Astrocyte (in vitro differentiated cells and primary cell): Measurements from ENCODE around the gene C14orf119. TPM values are rescaled to one million over a fixed set of nuclear protein-coding genes. Genes with fewer than 3 reads are reported as not detected.

Experiments used
- DNase-seq: peaks from one replicate; pipeline ENCODE4 v3.0.0-alpha.2; 2010; ENCODE audit warnings: low read depth
- FAIRE-seq: peaks from 2 replicates; lab custom pipeline; 2011; peaks lifted over from hg19 to GRCh38; lab: Jason Lieb, UNC
- H2AFZ ChIP-seq: 2 replicates; pipeline ENCODE4 v1.6.0; 2012; ENCODE audit warnings: low read depth, low read length, inconsistent platforms
- H3K27ac ChIP-seq: 2 replicates; pipeline ENCODE4 v1.5.1; 2011; ENCODE audit warnings: low read depth, low read length, inconsistent platforms
- H3K27me3 ChIP-seq: 2 replicates; pipeline ENCODE4 v1.6.0; 2011; ENCODE audit warnings: low read length, inconsistent platforms; ENCODE audit not compliant: insufficient read depth
- H3K36me3 ChIP-seq: 2 replicates; pipeline ENCODE4 v1.5.1; 2011; ENCODE audit warnings: low read length, inconsistent platforms; ENCODE audit not compliant: insufficient read depth
- H3K4me1 ChIP-seq: 2 replicates; pipeline ENCODE4 v1.5.1; 2011; ENCODE audit warnings: low read length, inconsistent platforms; ENCODE audit not compliant: insufficient read depth
- H3K4me2 ChIP-seq: 2 replicates; pipeline ENCODE4 v1.6.0; 2012; ENCODE audit warnings: low read length, inconsistent platforms
- H3K4me3 ChIP-seq: 2 replicates; pipeline ENCODE4 v1.5.1; 2011; ENCODE audit warnings: low read depth, mild to moderate bottlenecking, low read length, inconsistent platforms; ENCODE audit not compliant: insufficient read depth
- H3K79me2 ChIP-seq: 2 replicates; pipeline ENCODE4 v1.6.0; 2012; ENCODE audit warnings: mild to moderate bottlenecking, low read length, inconsistent platforms; ENCODE audit not compliant: insufficient read depth
- H3K9ac ChIP-seq: 2 replicates; pipeline ENCODE4 v1.6.0; 2012; ENCODE audit warnings: mild to moderate bottlenecking, low read length, inconsistent platforms
- H3K9me3 ChIP-seq: 2 replicates; pipeline ENCODE4 v1.5.1; 2012; ENCODE audit warnings: low read depth, mild to moderate bottlenecking, low read length, inconsistent platforms; ENCODE audit not compliant: insufficient read depth
- H4K20me1 ChIP-seq: 2 replicates; pipeline ENCODE4 v1.6.0; 2012; ENCODE audit warnings: low read length, inconsistent platforms; ENCODE audit not compliant: insufficient read depth
- H3K27ac Mint-ChIP-seq: one replicate; pipeline ENCODE4 v1.8.0; 2021; ENCODE audit warnings: mild to moderate bottlenecking, mixed read lengths; ENCODE audit not compliant: unreplicated experiment
- H3K27me3 Mint-ChIP-seq: one replicate; pipeline ENCODE4 v1.8.0; 2021; ENCODE audit warnings: low read depth, mixed read lengths; ENCODE audit not compliant: unreplicated experiment
- H3K36me3 Mint-ChIP-seq: one replicate; pipeline ENCODE4 v1.8.0; 2021; ENCODE audit warnings: low read depth, mixed read lengths; ENCODE audit not compliant: unreplicated experiment
- H3K4me1 Mint-ChIP-seq: one replicate; pipeline ENCODE4 v1.8.0; 2021; ENCODE audit warnings: low read depth, mixed read lengths; ENCODE audit not compliant: unreplicated experiment
- H3K4me3 Mint-ChIP-seq: one replicate; pipeline ENCODE4 v1.8.0; 2021; ENCODE audit warnings: mild to moderate bottlenecking, moderate library complexity, mixed read lengths; ENCODE audit not compliant: unreplicated experiment
- H3K9me3 Mint-ChIP-seq: one replicate; pipeline ENCODE4 v1.8.0; 2021; ENCODE audit warnings: mild to moderate bottlenecking, mixed read lengths; ENCODE audit not compliant: unreplicated experiment
- CTCF ChIP-seq: IDR thresholded peaks from 2 replicates; pipeline ENCODE4 v1.5.1; 2011; ENCODE audit warnings: low read depth, mild to moderate bottlenecking, inconsistent platforms, low read length, moderate library complexity; ENCODE audit not compliant: insufficient read depth
- EZH2 ChIP-seq: IDR thresholded peaks from 2 replicates; pipeline ENCODE4 v1.6.1; 2012; ENCODE audit warnings: mild to moderate bottlenecking, low read length, inconsistent platforms; ENCODE audit not compliant: insufficient read depth
- total RNA-seq: library from RNA; stranded (reverse); gene quantifications from 2 replicates; pipeline ENCODE4 v1.2.1, GENCODE V29; 2021

The C14orf119 gene
- total RNA-seq, 1 donor from 2014 or later, result 83.9 TPM

GRCh38 chr14:23126548-23127278, 31.4 kb downstream of the C14orf119 start:
- Mint-ChIP-seq H3K27ac (no peak overlapping the region), H3K4me1 (peaks cover under 1% of the 10 kb centered on the region), H3K9me3 (no peaks in the 10 kb centered on the region), H3K4me3 (no peak overlapping the region), H3K36me3 (peaks cover 4% of the 10 kb centered on the region), H3K27me3 (peaks cover 22% of the 10 kb centered on the region)
- Histone ChIP-seq H3K4me2 (no peak overlapping the region), H3K79me2 (no peaks in the 10 kb centered on the region), H3K9me3 (no peaks in the 10 kb centered on the region), H2AFZ (no peak overlapping the region), H3K9ac (no peak overlapping the region), H4K20me1 (no peaks in the 10 kb centered on the region), H3K36me3 (no peaks in the 10 kb centered on the region), H3K4me3 (no peak overlapping the region), H3K27ac (no peak overlapping the region), H3K27me3 (peaks cover 15% of the 10 kb centered on the region), H3K4me1 (peaks cover 2% of the 10 kb centered on the region)
- DNase-seq (no peak), FAIRE-seq (no peak)
- TF ChIP-seq CTCF (no peak), EZH2 (no peak)

GRCh38 chr14:23127861-23128260, 32.6 kb downstream of the C14orf119 start:
- Histone ChIP-seq H3K36me3 (no peaks in the 10 kb centered on the region), H3K4me2 (no peak overlapping the region), H4K20me1 (no peaks in the 10 kb centered on the region), H3K4me3 (no peak overlapping the region), H3K79me2 (no peaks in the 10 kb centered on the region), H2AFZ (no peak overlapping the region), H3K9ac (no peak overlapping the region), H3K27me3 (peaks cover 15% of the 10 kb centered on the region), H3K27ac (no peak overlapping the region), H3K4me1 (no peaks in the 10 kb centered on the region), H3K9me3 (no peaks in the 10 kb centered on the region)
- DNase-seq (no peak), FAIRE-seq (no peak)
- Mint-ChIP-seq H3K27me3 (peaks cover 22% of the 10 kb centered on the region), H3K27ac (no peak overlapping the region), H3K36me3 (peaks cover 4% of the 10 kb centered on the region), H3K4me1 (no peaks in the 10 kb centered on the region), H3K4me3 (no peak overlapping the region), H3K9me3 (no peaks in the 10 kb centered on the region)
- TF ChIP-seq EZH2 (no peak), CTCF (no peak)
